K562 (cell line): ENCODE data around the gene FAM24B. TPM values are rescaled to one million over a fixed set of nuclear protein-coding genes. Genes with fewer than 3 reads are reported as not detected.

Experiments
- ATAC-seq: fragments of 200-7000 bp; cut with Tn5 transposase; 3 replicates; pipeline ENCODE4 v1.9.1; 2020; ENCODE audit warnings: moderate library complexity
- BruUV-seq: library from RNA; stranded (reverse); fragments of 400-500 nt; replicated peaks from 2 replicates; lab custom pipeline; 2021; lab: Mats Ljungman, UMichigan
- CTCF ChIA-PET: fragments of 300-600 bp; formaldehyde crosslinking; extraction: SDS; loops from one replicate; lab custom pipeline; 2021; ENCODE audit warnings: low intra/inter-chr PET ratio; lab: Yijun Ruan, JAX
- POLR2A ChIA-PET: fragments of 300-600, 350-650 bp; sonication (Branson Sonifier 250); formaldehyde crosslinking; extraction: SDS; loops from one replicate; lab custom pipeline; 2021; ENCODE audit warnings: antibody characterized with exemption, inconsistent platforms; lab: Yijun Ruan, JAX
- DNase-seq, 4 experiments: peaks; one replicate each; pipeline versions ENCODE4 v3.0.0 to v3.0.0-alpha.2; 2011 to 2018; ENCODE audit warnings: low spot score in 3 of 4, mixed read lengths in 3 of 4; ENCODE audit errors: extremely low read depth in 1 of 4
- FAIRE-seq: peaks from 2 replicates; lab custom pipeline; 2011; peaks lifted over from hg19 to GRCh38; lab: Jason Lieb, UNC
- H2AFZ ChIP-seq: 2 replicates; pipeline ENCODE4 v1.6.0; 2011; ENCODE audit warnings: low read depth, low read length, control low read depth, inconsistent platforms
- H3K27ac ChIP-seq: fragments of 200-600 bp; 3 replicates; pipeline ENCODE4 v1.8.0; 2011; ENCODE audit warnings: low read depth, mild to moderate bottlenecking, control low read depth, inconsistent platforms, low read length, moderate library complexity, mixed read lengths; ENCODE audit errors: extremely low read depth
- H3K27me3 ChIP-seq, 2 experiments: fragments of 300-600 bp in 1 of 2; 2 replicates in 1 of 2; 3 replicates in 1 of 2; pipeline versions ENCODE4 v1.6.0 to v1.8.0; 2011; ENCODE audit warnings: inconsistent platforms in 2 of 2, low read length in 2 of 2, mild to moderate bottlenecking in 1 of 2, mixed read lengths in 1 of 2, moderate library complexity in 1 of 2; ENCODE audit not compliant: control insufficient read depth in 2 of 2, insufficient read depth in 2 of 2
- H3K36me3 ChIP-seq: fragments of 300-600 bp; 3 replicates; pipeline ENCODE4 v1.8.0; 2011; ENCODE audit warnings: mild to moderate bottlenecking, low read length, inconsistent platforms; ENCODE audit not compliant: control insufficient read depth, insufficient read depth
- H3K4me1 ChIP-seq, 2 experiments: fragments of 200-600 bp in 1 of 2; replicated peaks in 1 of 2; 2 replicates in 1 of 2; 3 replicates in 1 of 2; pipeline versions ENCODE4 v1.5.1 to v1.8.0; 2011; ENCODE audit warnings: inconsistent platforms in 2 of 2, low read length in 2 of 2, mild to moderate bottlenecking in 1 of 2, mixed read lengths in 1 of 2, moderate library complexity in 1 of 2; ENCODE audit not compliant: control insufficient read depth in 2 of 2, insufficient read depth in 2 of 2
- H3K4me2 ChIP-seq: 2 replicates; pipeline ENCODE4 v1.6.1; 2011; ENCODE audit warnings: low read length, control low read depth, inconsistent platforms, mixed read lengths; ENCODE audit not compliant: insufficient read depth
- H3K4me3 ChIP-seq: fragments of 200-600 bp; sonication (generic), shearing (Covaris generic); 2 replicates; pipeline ENCODE4 v1.5.1; 2016; ENCODE audit warnings: control low read depth, inconsistent platforms
- H3K79me2 ChIP-seq: fragments of 200-600 bp; 3 replicates; pipeline ENCODE4 v1.8.0; 2011; ENCODE audit warnings: low read length, inconsistent platforms; ENCODE audit not compliant: control insufficient read depth, insufficient read depth
- H3K9ac ChIP-seq, 2 experiments: 2 replicates each; pipeline versions ENCODE4 v1.6.0 to v1.6.1; 2011; ENCODE audit warnings: low read depth in 2 of 2, low read length in 2 of 2, control low read depth in 1 of 2, inconsistent platforms in 1 of 2, mild to moderate bottlenecking in 1 of 2, mixed read lengths in 1 of 2; ENCODE audit not compliant: insufficient read depth in 1 of 2
- H3K9me1 ChIP-seq: one replicate; pipeline ENCODE4 v1.6.0; 2011; ENCODE audit warnings: inconsistent platforms, mild to moderate bottlenecking, low read length, moderate library complexity; ENCODE audit not compliant: control insufficient read depth, insufficient read depth
- H3K9me3 ChIP-seq: replicated peaks from 2 replicates; pipeline ENCODE4 v1.5.1; 2011; ENCODE audit warnings: low read depth, low read length, inconsistent platforms; ENCODE audit not compliant: control insufficient read depth, insufficient read depth
- H4K20me1 ChIP-seq: replicated peaks from 2 replicates; pipeline ENCODE4 v1.6.1; 2011; ENCODE audit warnings: low read length, inconsistent platforms, mixed read lengths; ENCODE audit not compliant: control insufficient read depth, insufficient read depth
- HOXB6 ChIP-seq: fragments of 250-450 bp; sonication (Bioruptor Pico); IDR thresholded peaks from 2 replicates; pipeline ENCODE4 v1.5.1; 2022; ENCODE audit warnings: mild to moderate bottlenecking, borderline replicate concordance
- KDM1A ChIP-seq, 2 experiments: fragments of 450-650 bp; IDR thresholded peaks; 2 replicates each; pipeline ENCODE4 v1.6.1; 2016; ENCODE audit warnings: mild to moderate bottlenecking in 2 of 2
- WGBS: fragments of 100-300 bp; shearing (Covaris generic); methylation state at CpG from one replicate; pipeline ENCODE4 v1.1.6; 2016; ENCODE audit warnings: low coverage, mixed read lengths; ENCODE audit not compliant: insufficient coverage; ENCODE audit errors: missing lambda C conversion rate; 5-methylcytosine and 5-hydroxymethylcytosine counted together
- in situ Hi-C: fragments of 300-500 bp; cut with MboI; formaldehyde crosslinking; loops from 4 replicates; pipeline ENCODE4 v1.15.0; 2018; ENCODE audit warnings: inconsistent platforms, mixed read lengths
- intact Hi-C: fragments of 100-400 bp; cut with micrococcal nuclease; formaldehyde crosslinking; loops from 2 replicates; pipeline ENCODE4 v1.14.2; 2022
- polyA plus RNA-seq, 8 experiments: library from polyadenylated mRNA; depleted of rRNA in 4 of 8; stranded (reverse) in 5 of 8; unstranded in 3 of 8; fragments of >200 nt; fragmentation: Nextera tagmentation in 2 of 8; fragmentation: Illumina TruSeq in 1 of 8; extraction: Ambion mirVana in 2 of 8; extraction: Trizol in 1 of 8; gene quantifications; 2 replicates each; pipeline versions ENCODE4 v1.2.1 to v1.2.3, GENCODE V29; 2011 to 2014; ENCODE audit warnings: inconsistent platforms in 1 of 8, missing spikeins in 1 of 8
- total RNA-seq, 7 experiments: library from RNA; depleted of rRNA in 6 of 7; stranded (reverse); fragments of >200 nt in 6 of 7; fragmentation: Illumina TruSeq in 2 of 7; extraction: Trizol in 2 of 7; gene quantifications; 2 replicates each; pipeline versions ENCODE4 v1.2.1 to v1.2.3, GENCODE V29; 2011 to 2021; ENCODE audit warnings: low replicate concordance in 1 of 7
- TF ChIP-seq, protein P1 (sequence below), 2 experiments: fragments of 450-650 bp; conservative IDR thresholded peaks; 2 replicates each; pipeline ENCODE4 v1.6.1; 2017; ENCODE audit warnings: mild to moderate bottlenecking in 2 of 2, moderate library complexity in 2 of 2
- TF ChIP-seq, protein P2 (sequence below): fragments of 450-650 bp; conservative IDR thresholded peaks from 2 replicates; pipeline ENCODE4 v1.6.1; 2016; ENCODE audit warnings: missing genetic modification characterization, low read depth, mild to moderate bottlenecking, missing compliant biosample characterization, moderate library complexity

The FAM24B gene
- total and polyA plus RNA-seq, 9 of the 15 experiments (the other 6 are each of a cell fraction or from before 2014, with no cell fraction given) = 6.0 to 19.6 (median 9.2) TPM

DNA sequence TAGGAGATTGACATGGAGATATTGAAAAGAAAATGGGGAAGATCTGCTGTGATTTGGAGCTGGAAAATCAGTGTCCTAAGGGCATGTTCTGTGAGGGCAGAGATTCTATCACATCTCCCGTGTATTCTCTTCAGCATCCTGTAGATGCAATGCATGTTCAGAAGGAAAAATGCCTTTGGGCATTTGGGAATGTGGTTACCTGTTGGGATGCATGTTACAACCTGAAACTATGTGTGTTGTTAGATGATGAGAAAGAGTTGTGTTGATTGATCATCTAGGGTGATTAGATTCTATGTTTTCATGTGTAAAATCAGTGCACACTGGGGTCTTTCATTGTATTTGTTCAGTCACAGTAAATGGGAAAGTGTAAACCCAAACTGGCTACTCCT, 48.4 kb downstream of the FAM24B start:
- no TSS peak for BruUV-seq
- TF ChIP-seq, protein P1, sequence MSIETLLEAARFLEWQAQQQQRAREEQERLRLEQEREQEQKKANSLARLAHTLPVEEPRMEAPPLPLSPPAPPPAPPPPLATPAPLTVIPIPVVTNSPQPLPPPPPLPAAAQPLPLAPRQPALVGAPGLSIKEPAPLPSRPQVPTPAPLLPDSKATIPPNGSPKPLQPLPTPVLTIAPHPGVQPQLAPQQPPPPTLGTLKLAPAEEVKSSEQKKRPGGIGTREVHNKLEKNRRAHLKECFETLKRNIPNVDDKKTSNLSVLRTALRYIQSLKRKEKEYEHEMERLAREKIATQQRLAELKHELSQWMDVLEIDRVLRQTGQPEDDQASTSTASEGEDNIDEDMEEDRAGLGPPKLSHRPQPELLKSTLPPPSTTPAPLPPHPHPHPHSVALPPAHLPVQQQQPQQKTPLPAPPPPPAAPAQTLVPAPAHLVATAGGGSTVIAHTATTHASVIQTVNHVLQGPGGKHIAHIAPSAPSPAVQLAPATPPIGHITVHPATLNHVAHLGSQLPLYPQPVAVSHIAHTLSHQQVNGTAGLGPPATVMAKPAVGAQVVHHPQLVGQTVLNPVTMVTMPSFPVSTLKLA (conservative IDR thresholded peaks at IDR 0.05) = no peak
- no peak for TF ChIP-seq HOXB6
- TF ChIP-seq KDM1A (IDR thresholded peaks at IDR 0.05) = 0 out of 4 replicates have a peak, but pooled peaks of 1 of the 2 experiments have one; percentile 17
- TF ChIP-seq, protein P2, sequence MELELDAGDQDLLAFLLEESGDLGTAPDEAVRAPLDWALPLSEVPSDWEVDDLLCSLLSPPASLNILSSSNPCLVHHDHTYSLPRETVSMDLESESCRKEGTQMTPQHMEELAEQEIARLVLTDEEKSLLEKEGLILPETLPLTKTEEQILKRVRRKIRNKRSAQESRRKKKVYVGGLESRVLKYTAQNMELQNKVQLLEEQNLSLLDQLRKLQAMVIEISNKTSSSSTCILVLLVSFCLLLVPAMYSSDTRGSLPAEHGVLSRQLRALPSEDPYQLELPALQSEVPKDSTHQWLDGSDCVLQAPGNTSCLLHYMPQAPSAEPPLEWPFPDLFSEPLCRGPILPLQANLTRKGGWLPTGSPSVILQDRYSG (tag) = no peak
- no peak for ATAC-seq
- FAIRE-seq = no peak
- ChIA-PET CTCF (no interaction called here), POLR2A (no interaction called here)
- H3K4me2 ChIP-seq = no peak overlapping the region
- peaks cover 0 to 3% of the 10 kb centered on the region in 2 experiments; a peak in 1 of 5 replicates for H3K27me3 ChIP-seq
- no peaks in the 10 kb centered on the region for H3K79me2 ChIP-seq
- H4K20me1 ChIP-seq = no peaks in the 10 kb centered on the region
- intact Hi-C loops (no loop called here), in situ Hi-C loops (no loop called here)
- H3K9me3 ChIP-seq = no peaks in the 10 kb centered on the region
- H3K9me1 ChIP-seq = no peaks in the 10 kb centered on the region
- H3K4me3 ChIP-seq = no peak overlapping the region
- H3K27ac ChIP-seq = no peak overlapping the region
- no peak overlapping the region for H2AFZ ChIP-seq
- H3K4me1 ChIP-seq = no peaks in the 10 kb centered on the region
- DNase-seq = no peak
- WGBS = 0% methylated on average over 1 of the region's 1 CpG
- peaks cover 16% of the 10 kb centered on the region; the same call in 2 of the 3 replicates for H3K36me3 ChIP-seq
- no peak overlapping the region for H3K9ac ChIP-seq
